ENCODE results near the gene CCNE1. TPM values are rescaled to one million over a fixed set of nuclear protein-coding genes. Genes with fewer than 3 reads are reported as not detected.
"Not testable (repeated sequence)": the region's sequence is repeated elsewhere in the genome, so short reads cannot be mapped to it uniquely, and the experiment has no call there.

Gene CCNE1
- total and polyA plus RNA-seq, 4 donors: 0.49 to 1.6 (median 0.84) TPM

GRCh38 chr19:29795461-29796172 lies 16.2 kb upstream of the CCNE1 start:
- Histone ChIP-seq H3K36me3 (ENCODE audit: control insufficient read depth in 1 of 2, insufficient read depth in 2 of 2, low read length in 1 of 2) (no peaks in the 10 kb centered on the region), H3K9me3 (ENCODE audit: control insufficient read depth, low read length) (no peaks in the 10 kb centered on the region), H3K27me3 (ENCODE audit: control insufficient read depth in 1 of 2, insufficient read depth in 2 of 2, low read length in 1 of 2) (no peaks in the 10 kb centered on the region), H3K27ac (ENCODE audit: low read depth in 1 of 2, low read length in 2 of 2) (no peak overlapping the region), H3K4me3 (ENCODE audit: low read length in 2 of 2) (no peak overlapping the region), H3K4me1 (ENCODE audit: control insufficient read depth in 1 of 2, insufficient read depth in 2 of 2, low read length in 2 of 2) (no peaks in the 10 kb centered on the region)
- intact Hi-C loops (cut with DNase I): no loop called here
- DNase-seq: peak in 1 of 2 donors; percentile 30
- WGBS, 2 donors: 74 to 80% methylated on average over 16 of the region's 16 CpGs
- no peak for ATAC-seq (ENCODE audit: low FRiP score)

DNA sequence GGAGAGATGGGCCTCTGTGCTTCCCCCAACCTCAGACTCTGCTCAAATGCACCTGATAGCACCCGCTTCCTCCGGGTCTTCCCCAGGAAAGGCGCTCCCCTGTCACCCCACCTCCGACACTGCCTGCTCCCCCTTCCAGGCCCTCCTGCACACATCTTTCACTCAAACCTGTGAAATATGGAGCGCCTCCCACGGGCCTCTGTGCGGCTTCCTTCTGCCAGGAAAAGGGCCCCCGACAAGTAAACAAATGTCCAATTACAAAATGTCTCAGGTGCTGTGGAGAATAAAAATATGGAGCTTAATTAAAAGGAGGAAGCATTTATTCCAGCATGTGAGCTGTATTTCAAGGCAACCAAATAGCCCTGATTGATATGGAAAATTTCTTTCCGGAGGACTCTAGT lies 15.6 kb upstream of the CCNE1 start:
- DNase-seq: peak; percentile 34 to 52
- no peak overlapping the region for H3K27ac ChIP-seq (ENCODE audit: low read depth in 1 of 2, low read length in 2 of 2)
- H3K4me3 ChIP-seq (ENCODE audit: low read length in 2 of 2): no peak overlapping the region
- 58 to 71% methylated on average over 9 of the region's 9 CpGs for WGBS, 2 donors
- no peaks in the 10 kb centered on the region for H3K4me1 ChIP-seq (ENCODE audit: control insufficient read depth in 1 of 2, insufficient read depth in 2 of 2, low read length in 2 of 2)
- no peaks in the 10 kb centered on the region for H3K9me3 ChIP-seq (ENCODE audit: control insufficient read depth, low read length)
- intact Hi-C loops (cut with DNase I): no loop called here
- no peaks in the 10 kb centered on the region for H3K36me3 ChIP-seq (ENCODE audit: control insufficient read depth in 1 of 2, insufficient read depth in 2 of 2, low read length in 1 of 2)
- no peak for ATAC-seq (ENCODE audit: low FRiP score)
- no peaks in the 10 kb centered on the region for H3K27me3 ChIP-seq (ENCODE audit: control insufficient read depth in 1 of 2, insufficient read depth in 2 of 2, low read length in 1 of 2)

DNA sequence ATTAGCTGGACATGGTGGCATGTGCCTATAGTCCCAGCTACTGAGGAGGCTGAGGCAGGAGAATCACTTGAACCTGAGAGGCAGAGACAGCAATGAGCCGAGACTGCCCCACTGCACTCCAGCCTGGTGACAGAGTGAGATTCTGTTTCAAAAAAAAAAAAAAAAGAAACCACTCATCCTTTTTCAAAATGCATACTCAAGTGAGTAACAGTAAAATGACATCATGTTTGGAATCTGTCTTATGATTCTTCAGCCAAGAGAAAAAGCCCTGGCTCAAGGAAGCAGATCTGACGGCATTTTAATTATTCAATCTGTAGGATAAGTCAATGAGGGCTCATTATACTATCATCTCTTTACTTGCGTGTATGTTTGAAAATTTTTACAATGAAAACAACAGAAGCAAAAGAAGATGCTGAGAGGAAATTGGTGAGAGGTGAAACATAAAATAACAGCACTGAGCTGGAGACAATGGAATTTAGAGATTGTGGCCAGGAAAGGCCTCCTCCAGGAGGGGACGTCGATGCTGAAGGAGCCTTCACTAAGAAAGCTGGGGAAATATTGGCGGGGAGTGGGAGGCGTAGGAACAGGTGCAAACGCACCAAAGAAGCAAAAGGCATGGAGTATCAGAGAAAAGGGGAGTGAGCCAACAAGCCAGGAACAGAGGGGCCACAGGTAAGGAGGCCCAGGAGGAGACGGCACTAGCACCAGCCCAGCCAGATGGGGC lies 12.9 kb upstream of the CCNE1 start:
- DNase-seq (peak; percentile 4 to 26), ATAC-seq (ENCODE audit: low FRiP score) (no peak)
- H3K36me3 ChIP-seq (ENCODE audit: control insufficient read depth in 1 of 2, insufficient read depth in 2 of 2, low read length in 1 of 2): no peaks in the 10 kb centered on the region
- no peaks in the 10 kb centered on the region for H3K4me1 ChIP-seq (ENCODE audit: control insufficient read depth in 1 of 2, insufficient read depth in 2 of 2, low read length in 2 of 2)
- no peaks in the 10 kb centered on the region for H3K27me3 ChIP-seq (ENCODE audit: control insufficient read depth in 1 of 2, insufficient read depth in 2 of 2, low read length in 1 of 2)
- H3K9me3 ChIP-seq (ENCODE audit: control insufficient read depth, low read length): no peaks in the 10 kb centered on the region
- WGBS, 2 donors: 39 to 40% methylated on average over 9 of the region's 9 CpGs
- no peak overlapping the region for H3K27ac ChIP-seq (ENCODE audit: low read depth in 1 of 2, low read length in 2 of 2)
- H3K4me3 ChIP-seq (ENCODE audit: low read length in 2 of 2): no peak overlapping the region
- intact Hi-C loops (cut with DNase I): no loop called here

DNA sequence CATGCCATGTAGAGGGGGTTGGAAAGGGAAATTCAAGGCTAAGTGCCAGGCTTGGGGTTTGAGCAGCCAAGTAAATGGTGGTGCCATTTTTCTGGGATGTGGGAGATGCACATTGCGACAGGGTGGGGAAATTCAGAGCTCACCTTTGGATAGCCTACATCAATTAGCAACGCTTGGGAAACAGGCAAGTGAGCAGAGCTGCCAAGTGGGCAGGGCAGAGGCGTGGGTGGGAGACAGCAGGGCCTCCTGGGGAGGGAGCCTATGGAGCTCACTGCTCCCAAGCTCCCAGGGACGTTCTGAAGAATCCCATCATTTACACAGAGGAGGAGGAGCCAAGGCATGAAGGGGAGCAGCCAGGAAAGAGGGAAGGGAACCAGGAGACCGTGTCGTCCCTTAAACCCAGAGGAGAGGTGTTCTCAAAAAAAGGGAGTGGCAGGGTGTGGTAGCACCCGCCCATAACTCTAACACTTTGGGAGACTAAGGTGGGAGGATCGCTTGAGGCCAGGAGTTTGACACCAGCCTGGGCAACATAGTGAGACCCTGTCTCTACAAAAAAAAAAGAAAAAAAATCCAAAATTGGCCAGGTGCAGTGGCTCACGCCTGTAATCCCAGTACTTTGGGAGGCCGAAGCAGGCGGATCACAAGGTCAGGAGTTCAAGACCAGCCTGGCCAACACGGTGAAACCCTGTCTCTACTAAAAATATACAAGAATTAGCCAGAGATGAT lies 11.5 kb upstream of the CCNE1 start:
- Histone ChIP-seq H3K4me1 (ENCODE audit: control insufficient read depth in 1 of 2, insufficient read depth in 2 of 2, low read length in 2 of 2) (no peaks in the 10 kb centered on the region), H3K36me3 (ENCODE audit: control insufficient read depth in 1 of 2, insufficient read depth in 2 of 2, low read length in 1 of 2) (no peaks in the 10 kb centered on the region), H3K9me3 (ENCODE audit: control insufficient read depth, low read length) (no peaks in the 10 kb centered on the region), H3K27me3 (ENCODE audit: control insufficient read depth in 1 of 2, insufficient read depth in 2 of 2, low read length in 1 of 2) (no peaks in the 10 kb centered on the region), H3K4me3 (ENCODE audit: low read length in 2 of 2) (no peak overlapping the region), H3K27ac (ENCODE audit: low read depth in 1 of 2, low read length in 2 of 2) (no peak overlapping the region)
- WGBS, 2 donors: 72 to 75% methylated on average over 12 of the region's 12 CpGs
- no peak for ATAC-seq (ENCODE audit: low FRiP score)
- peak; percentile 12 to 36 for DNase-seq
- intact Hi-C loops (cut with DNase I): no loop called here

DNA sequence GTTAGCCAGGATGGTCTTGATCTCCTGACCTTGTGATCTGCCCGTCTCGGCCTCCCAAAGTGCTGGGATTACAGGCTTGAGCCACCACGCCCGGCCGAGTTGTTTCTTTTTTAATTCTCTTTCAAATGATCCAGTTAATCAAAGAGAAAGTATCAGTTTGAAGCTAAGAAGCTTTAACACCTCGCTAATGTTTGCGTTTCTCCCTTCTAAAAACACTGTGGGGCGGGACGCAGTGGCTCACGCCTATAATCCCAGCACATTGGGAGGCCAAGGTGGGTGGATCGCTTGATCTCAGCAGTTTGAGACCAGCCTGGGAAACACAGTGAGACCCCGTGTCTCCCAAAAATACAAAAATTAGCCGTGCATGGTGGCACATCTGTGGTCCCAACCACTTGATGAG lies 7.8 kb upstream of the CCNE1 start:
- intact Hi-C loops (cut with DNase I); H3K27me3 ChIP-seq (ENCODE audit: control insufficient read depth in 1 of 2, insufficient read depth in 2 of 2, low read length in 1 of 2); DNase-seq; H3K4me1 ChIP-seq (ENCODE audit: control insufficient read depth in 1 of 2, insufficient read depth in 2 of 2, low read length in 2 of 2); H3K9me3 ChIP-seq (ENCODE audit: control insufficient read depth, low read length); H3K36me3 ChIP-seq (ENCODE audit: control insufficient read depth in 1 of 2, insufficient read depth in 2 of 2, low read length in 1 of 2); H3K4me3 ChIP-seq (ENCODE audit: low read length in 2 of 2); ATAC-seq (ENCODE audit: low FRiP score); H3K27ac ChIP-seq (ENCODE audit: low read depth in 1 of 2, low read length in 2 of 2): not testable (repeated sequence)
- WGBS, 2 donors: 86 to 88% methylated on average over 13 of the region's 13 CpGs

GRCh38 chr19:29804493-29804892 lies 7.3 kb upstream of the CCNE1 start:
- H3K27me3 ChIP-seq (ENCODE audit: control insufficient read depth in 1 of 2, insufficient read depth in 2 of 2, low read length in 1 of 2): no peaks in the 10 kb centered on the region
- 62 to 65% methylated on average over 3 of the region's 3 CpGs for WGBS, 2 donors
- ATAC-seq (ENCODE audit: low FRiP score) (no peak), DNase-seq (peak in 1 of 2 donors; percentile 6)
- no peaks in the 10 kb centered on the region for H3K36me3 ChIP-seq (ENCODE audit: control insufficient read depth in 1 of 2, insufficient read depth in 2 of 2, low read length in 1 of 2)
- no peaks in the 10 kb centered on the region for H3K4me1 ChIP-seq (ENCODE audit: control insufficient read depth in 1 of 2, insufficient read depth in 2 of 2, low read length in 2 of 2)
- no peak overlapping the region for H3K27ac ChIP-seq (ENCODE audit: low read depth in 1 of 2, low read length in 2 of 2)
- no peak overlapping the region for H3K4me3 ChIP-seq (ENCODE audit: low read length in 2 of 2)
- H3K9me3 ChIP-seq (ENCODE audit: control insufficient read depth, low read length): no peaks in the 10 kb centered on the region
- intact Hi-C loops (cut with DNase I): no loop called here

DNA sequence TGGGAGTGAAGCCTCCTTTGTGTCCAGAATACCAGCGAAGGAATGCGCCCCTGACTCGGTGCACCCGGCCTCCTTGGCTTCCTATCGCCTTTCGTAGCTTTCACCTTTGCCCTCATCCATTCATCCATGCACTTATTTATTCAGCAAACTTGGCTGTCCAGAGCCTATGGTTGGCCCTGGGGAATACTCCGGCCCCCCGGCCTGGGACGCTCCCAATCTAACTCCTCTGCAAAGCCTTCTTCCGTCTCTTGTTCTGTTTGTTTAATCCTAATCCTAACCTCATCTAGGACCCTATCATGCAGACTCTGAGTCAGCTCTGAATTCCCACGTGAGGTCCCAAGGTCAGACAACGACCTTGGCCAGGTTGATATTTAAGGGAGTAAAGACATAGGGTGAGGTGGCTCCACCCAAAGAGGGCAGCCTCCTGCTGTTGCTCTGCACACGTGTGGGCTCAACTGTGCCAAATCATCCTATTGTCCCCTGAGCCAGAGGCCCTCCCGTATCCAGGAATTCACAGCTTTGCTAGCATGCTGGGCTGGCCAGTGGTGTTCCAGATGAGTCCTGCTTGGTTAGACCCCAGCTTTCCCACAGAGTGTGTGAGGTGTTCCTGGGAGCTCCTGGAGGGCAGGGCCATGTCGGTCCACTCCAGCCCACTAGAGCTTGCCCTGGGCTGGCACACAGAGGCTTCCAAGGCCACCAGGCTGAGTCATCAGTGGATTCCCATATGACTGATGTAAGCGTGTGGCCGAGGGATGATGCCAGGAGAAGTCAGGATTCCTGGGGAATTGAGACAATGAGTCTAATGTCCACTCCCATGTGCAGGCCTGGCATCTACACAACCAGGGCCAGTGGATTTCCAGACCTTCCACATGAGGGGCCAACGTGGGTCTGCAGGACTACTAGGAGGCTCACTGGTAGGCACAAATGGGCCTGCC lies 6.5 kb upstream of the CCNE1 start:
- H3K36me3 ChIP-seq (ENCODE audit: control insufficient read depth in 1 of 2, insufficient read depth in 2 of 2, low read length in 1 of 2): no peaks in the 10 kb centered on the region
- no peaks in the 10 kb centered on the region for H3K9me3 ChIP-seq (ENCODE audit: control insufficient read depth, low read length)
- H3K27me3 ChIP-seq (ENCODE audit: control insufficient read depth in 1 of 2, insufficient read depth in 2 of 2, low read length in 1 of 2): no peaks in the 10 kb centered on the region
- no peak overlapping the region for H3K4me3 ChIP-seq (ENCODE audit: low read length in 2 of 2)
- H3K27ac ChIP-seq (ENCODE audit: low read depth in 1 of 2, low read length in 2 of 2): no peak overlapping the region
- ATAC-seq (ENCODE audit: low FRiP score) (no peak), DNase-seq (peak in 1 of 2 donors; percentile 64)
- intact Hi-C loops (cut with DNase I): no loop called here
- 65 to 70% methylated on average over 18 of the region's 18 CpGs for WGBS, 2 donors
- H3K4me1 ChIP-seq (ENCODE audit: control insufficient read depth in 1 of 2, insufficient read depth in 2 of 2, low read length in 2 of 2): no peaks in the 10 kb centered on the region
